ENCODE results near the gene RNF149. TPM values are rescaled to one million over a fixed set of nuclear protein-coding genes. Genes with fewer than 3 reads are reported as not detected.

RNF149 gene
- total RNA-seq, 3 donors from 2014 or later (not counting 1 experiment from before 2014, with no cell fraction given), result 133 to 151 (median 149) TPM

- Mint-ChIP-seq H3K4me3 (no peak overlapping the region), H3K27ac (no peak overlapping the region), H3K27me3 (ENCODE audit: low read depth in 2 of 2) (no peaks in the 10 kb centered on the region), H3K9me3 (no peaks in the 10 kb centered on the region), H3K4me1 (peaks cover 14 to 15% of the 10 kb centered on the region in 2 donors), H3K36me3 (no peaks in the 10 kb centered on the region)
- H3K27me3 ChIP-seq (ENCODE audit: control insufficient read depth, insufficient read depth, low read length), result no peaks in the 10 kb centered on the region
- peaks cover 13% of the 10 kb centered on the region for H3K4me1 ChIP-seq (ENCODE audit: control insufficient read depth, insufficient read depth, low read length)
- H3K36me3 ChIP-seq (ENCODE audit: control insufficient read depth, insufficient read depth, low read length), result no peaks in the 10 kb centered on the region
- no peak for ATAC-seq
- whole genome bisulfite sequencing (ENCODE audit: insufficient coverage), result 73% methylated on average over 5 of the region's 5 CpGs
- H3K4me3 ChIP-seq (ENCODE audit: low read length), result no peak overlapping the region
- no peak for TF ChIP-seq CTCF (IDR thresholded peaks at IDR 0.05)
- intact Hi-C loops (cut with micrococcal nuclease), result no loop called here
- no peak for DNase-seq
- H3K9me3 ChIP-seq (ENCODE audit: control insufficient read depth, insufficient read depth, low read length), result no peaks in the 10 kb centered on the region
- no peak overlapping the region for H3K27ac ChIP-seq (ENCODE audit: low read length)
Measured at GRCh38 chr2:101344137-101344536, 35.6 kb upstream of the RNF149 start.

- no peak for DNase-seq
- H3K4me1 ChIP-seq (ENCODE audit: control insufficient read depth, insufficient read depth, low read length), result peaks cover 13% of the 10 kb centered on the region
- TF ChIP-seq CTCF (IDR thresholded peaks at IDR 0.05), result no peak
- no peak overlapping the region for H3K27ac Mint-ChIP-seq
- H3K27ac ChIP-seq (ENCODE audit: low read length), result no peak overlapping the region
- H3K9me3 ChIP-seq (ENCODE audit: control insufficient read depth, insufficient read depth, low read length), result no peaks in the 10 kb centered on the region
- intact Hi-C loops (cut with micrococcal nuclease), result loop anchor here (2.0 kb wide), 1 partner anchor 330 kb away; no protein-coding TSS in a partner anchor
- no peak for ATAC-seq
- no peak overlapping the region for H3K4me3 Mint-ChIP-seq
- WGBS (ENCODE audit: insufficient coverage), result 91% methylated on average over 15 of the region's 15 CpGs
- no peaks in the 10 kb centered on the region for H3K36me3 ChIP-seq (ENCODE audit: control insufficient read depth, insufficient read depth, low read length)
- no peaks in the 10 kb centered on the region for H3K36me3 Mint-ChIP-seq
- H3K27me3 ChIP-seq (ENCODE audit: control insufficient read depth, insufficient read depth, low read length), result no peaks in the 10 kb centered on the region
- no peak overlapping the region for H3K4me3 ChIP-seq (ENCODE audit: low read length)
- no peaks in the 10 kb centered on the region for H3K9me3 Mint-ChIP-seq
- H3K4me1 Mint-ChIP-seq, result peaks cover 14 to 15% of the 10 kb centered on the region in 2 donors
- no peaks in the 10 kb centered on the region for H3K27me3 Mint-ChIP-seq (ENCODE audit: low read depth in 2 of 2)
Measured at GRCh38 chr2:101342625-101343008, 34.1 kb upstream of the RNF149 start.

- no peak overlapping the region for H3K27ac Mint-ChIP-seq
- Histone ChIP-seq H3K4me1 (ENCODE audit: control insufficient read depth, insufficient read depth, low read length) (peaks cover 13% of the 10 kb centered on the region), H3K36me3 (ENCODE audit: control insufficient read depth, insufficient read depth, low read length) (no peaks in the 10 kb centered on the region), H3K9me3 (ENCODE audit: control insufficient read depth, insufficient read depth, low read length) (no peaks in the 10 kb centered on the region), H3K4me3 (ENCODE audit: low read length) (no peak overlapping the region), H3K27me3 (ENCODE audit: control insufficient read depth, insufficient read depth, low read length) (no peaks in the 10 kb centered on the region), H3K27ac (ENCODE audit: low read length) (no peak overlapping the region)
- no peaks in the 10 kb centered on the region for H3K9me3 Mint-ChIP-seq
- ATAC-seq (peak; percentile 44 to 62 (median 61)), DNase-seq (peak; percentile 66 to 86)
- H3K36me3 Mint-ChIP-seq, result no peaks in the 10 kb centered on the region
- no peaks in the 10 kb centered on the region for H3K27me3 Mint-ChIP-seq (ENCODE audit: low read depth in 2 of 2)
- H3K4me1 Mint-ChIP-seq, result peaks cover 14 to 15% of the 10 kb centered on the region in 2 donors
- 59% methylated on average over 21 of the region's 21 CpGs for WGBS (ENCODE audit: insufficient coverage)
- H3K4me3 Mint-ChIP-seq, result no peak overlapping the region
- TF ChIP-seq CTCF (IDR thresholded peaks at IDR 0.05), result peak; percentile 84
- intact Hi-C loops (cut with micrococcal nuclease), result loop anchor here (2.0 kb wide), 1 partner anchor 329 kb away; no protein-coding TSS in a partner anchor
Measured at GRCh38 chr2:101341901-101342624, 33.6 kb upstream of the RNF149 start.

All from natural killer cell (primary cell).